Adrenal gland (tissue), 12 donors: ENCODE measurements around the gene FHDC1. TPM values are rescaled to one million over a fixed set of nuclear protein-coding genes. Genes with fewer than 3 reads are reported as not detected.

Source experiments
- DNase-seq, 7 donors: peaks; one replicate each; pipeline ENCODE4 v3.0.0-alpha.2; 2019 to 2020
- H3K27ac ChIP-seq, 5 donors: fragments of 200-600 bp; sonication (generic) in 4 of 5; 1 replicate in 3 of 5; 2 replicates in 2 of 5; pipeline versions ENCODE4 v1.5.1 to v1.8.0; 2016 to 2020; ENCODE audit warnings: mild to moderate bottlenecking in 1 of 5
- H3K27me3 ChIP-seq: fragments of 200-600 bp; 2 replicates; pipeline ENCODE4 v1.8.0; 2021
- H3K36me3 ChIP-seq, 2 donors: fragments of 200-600 bp; replicated peaks in 1 of 2; 1 replicate in 1 of 2; 2 replicates in 1 of 2; pipeline versions ENCODE4 v1.5.1 to v1.8.0; 2018 to 2022
- H3K4me1 ChIP-seq, 2 donors: fragments of 200-600 bp; replicated peaks in 1 of 2; 1 replicate in 1 of 2; 2 replicates in 1 of 2; pipeline versions ENCODE4 v1.5.1 to v1.8.0; 2018 to 2021
- H3K4me3 ChIP-seq, 4 donors: fragments of 200-600 bp; sonication (generic) in 3 of 4; one replicate each; pipeline ENCODE4 v1.5.1; 2016 to 2018
- H3K9me3 ChIP-seq, 3 donors: fragments of 200-600 bp; sonication (generic) in 1 of 3; replicated peaks in 1 of 3; 1 replicate in 2 of 3; 2 replicates in 1 of 3; pipeline versions ENCODE4 v1.5.1 to v1.8.0; 2016 to 2021
- CTCF ChIP-seq, 6 experiments: fragments of 450-650 bp in 4 of 6; fragments of 200-600 bp in 2 of 6; sonication (generic) in 1 of 6; IDR thresholded peaks; 1 replicate in 5 of 6; 2 replicates in 1 of 6; pipeline versions ENCODE4 v1.5.1 to v1.8.0; 2016 to 2021; ENCODE audit warnings: antibody characterized with exemption in 6 of 6, mild to moderate bottlenecking in 2 of 6, moderate library complexity in 1 of 6
- POLR2A ChIP-seq, 2 donors: fragments of 450-650 bp; IDR thresholded peaks; one replicate each; pipeline ENCODE4 v1.6.1; 2017; ENCODE audit warnings: antibody characterized with exemption in 2 of 2, mild to moderate bottlenecking in 2 of 2, moderate library complexity in 1 of 2
- WGBS, 4 donors: extraction: QIAGEN DNeasy Blood & Tissue Kit in 2 of 4; methylation state at CpG; one replicate each; pipeline versions ENCODE4 v1.1.5 to v1.1.7; 2013 to 2017; 5-methylcytosine and 5-hydroxymethylcytosine counted together
- intact Hi-C, 2 donors: fragments of 100-400 bp; cut with DNase I; formaldehyde crosslinking; loops; one replicate each; pipeline versions ENCODE4 v1.14.1 to v1.15.0; 2022 to 2023
- polyA plus RNA-seq, 3 donors: library from polyadenylated mRNA; stranded (reverse); fragments of 200-250 nt in 2 of 3; fragments of 350-450 nt in 1 of 3; fragmentation: Illumina TruSeq in 1 of 3; extraction: RNeasy Lipid Tissue Mini Kit (QIAGEN cat#74804) in 1 of 3; gene quantifications; one replicate each; pipeline ENCODE4 v1.2.3, GENCODE V29; 2013 to 2014
- total RNA-seq, 9 donors: library from RNA; depleted of rRNA in 4 of 9; stranded (reverse); fragments of >200 nt in 4 of 9; fragments of 120-200 nt in 1 of 9; fragmentation: NEBNext Ultra II Directional in 1 of 9; extraction: Animal tissue kit (Norgen Biotek cat#: 25700) in 1 of 9; gene quantifications; one replicate each; pipeline versions ENCODE4 v1.1.0 to v1.2.4, GENCODE V29; 2013 to 2023
- donor health status: healthy with polysubstance abuse.
- donor health status: Bipolar disorder and iron deficiency.
- donor health status: DM: yes; HTN: yes; CAD: no.
- donor health status: DM: no; HTN: no; CAD: no.
- donor health status: DM: no; HTN: no; CAD: no.
- donor health status: DM: yes; HTN: yes; CAD: no.

Gene FHDC1
- total and polyA plus RNA-seq, 12 donors: 0.09 to 1.2 (median 0.36) TPM

DNA sequence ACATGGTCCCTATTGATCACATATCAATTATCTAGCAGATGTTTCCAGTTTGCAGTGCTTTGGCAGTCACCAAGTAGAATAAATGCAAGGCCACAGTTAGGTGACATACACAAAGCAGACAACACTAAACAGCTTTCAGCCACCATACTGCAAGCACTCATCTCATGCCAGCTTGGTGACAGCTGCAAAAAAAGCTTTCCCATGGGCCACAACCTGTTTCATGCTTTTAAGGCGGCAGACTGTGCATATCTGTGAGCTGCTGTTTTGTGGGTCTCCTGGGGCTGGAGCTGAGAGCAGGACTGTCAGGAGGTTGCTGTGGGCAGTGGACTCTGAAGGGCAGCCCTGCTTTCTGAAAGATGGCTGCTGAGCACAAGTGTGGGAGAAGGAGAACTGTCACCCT lies 82.6 kb downstream of the FHDC1 start:
- WGBS, 4 donors: 91 to 100% (median 96%) methylated on average over 1 of the region's 1 CpG
- no peak overlapping the region for H3K4me3 ChIP-seq
- H3K4me1 ChIP-seq: no peaks in the 10 kb centered on the region
- H3K9me3 ChIP-seq: no peaks in the 10 kb centered on the region
- no peaks in the 10 kb centered on the region for H3K36me3 ChIP-seq
- no peak for DNase-seq
- H3K27ac ChIP-seq: no peak overlapping the region
- intact Hi-C loops: no loop called here
- TF ChIP-seq CTCF (IDR thresholded peaks at IDR 0.05): no peak
- TF ChIP-seq POLR2A (IDR thresholded peaks at IDR 0.05): no peak
- no peaks in the 10 kb centered on the region for H3K27me3 ChIP-seq

GRCh38 chr4:153019906-153020305 lies 83.8 kb downstream of the FHDC1 start:
- no peak for TF ChIP-seq CTCF (IDR thresholded peaks at IDR 0.05)
- TF ChIP-seq POLR2A (IDR thresholded peaks at IDR 0.05): no peak
- no peaks in the 10 kb centered on the region for H3K9me3 ChIP-seq

GRCh38 chr4:153020457-153020856 lies 84.3 kb downstream of the FHDC1 start:
- Histone ChIP-seq H3K27me3 (no peaks in the 10 kb centered on the region), H3K4me1 (no peaks in the 10 kb centered on the region), H3K9me3 (no peaks in the 10 kb centered on the region), H3K27ac (no peak overlapping the region), H3K36me3 (no peaks in the 10 kb centered on the region), H3K4me3 (no peak overlapping the region)
- WGBS, 4 donors: 82 to 88% (median 86%) methylated on average over 7 of the region's 7 CpGs
- TF ChIP-seq POLR2A (IDR thresholded peaks at IDR 0.05): no peak
- no peak for TF ChIP-seq CTCF (IDR thresholded peaks at IDR 0.05)
- intact Hi-C loops: no loop called here
- no peak for DNase-seq

More at GRCh38 chr4:153019906-153020305, 83.8 kb downstream of the FHDC1 start:
- DNase-seq: no peak
- Histone ChIP-seq H3K4me3 (no peak overlapping the region), H3K4me1 (no peaks in the 10 kb centered on the region), H3K27me3 (no peaks in the 10 kb centered on the region), H3K27ac (no peak overlapping the region), H3K36me3 (no peaks in the 10 kb centered on the region)
- intact Hi-C loops: no loop called here
- WGBS, 4 donors: 70 to 85% (median 79%) methylated on average over 5 to 9 of the region's 9 CpGs

DNA sequence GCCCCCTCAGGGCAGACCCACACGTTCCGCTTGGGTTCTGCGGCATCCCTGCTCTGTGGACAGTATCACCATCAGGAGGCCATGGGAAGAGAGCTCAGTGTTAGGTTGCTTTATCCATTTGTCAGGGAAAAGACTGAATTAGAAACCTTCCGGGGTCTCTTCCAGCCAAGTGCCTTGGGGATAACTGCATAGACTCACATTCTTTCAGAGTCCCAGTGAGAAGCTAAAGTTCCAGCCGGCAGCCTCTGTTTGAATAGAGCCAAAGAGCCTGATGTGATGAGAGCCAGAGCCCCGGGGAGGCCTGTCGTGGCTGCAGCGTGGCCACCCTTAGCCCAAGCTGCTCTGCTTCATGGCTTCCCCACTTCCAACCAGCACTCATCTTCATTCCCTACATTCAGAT lies 85.2 kb downstream of the FHDC1 start:
- DNase-seq: no peak
- TF ChIP-seq CTCF (IDR thresholded peaks at IDR 0.05): no peak
- no peak for TF ChIP-seq POLR2A (IDR thresholded peaks at IDR 0.05)
- H3K4me3 ChIP-seq: no peak overlapping the region
- no peaks in the 10 kb centered on the region for H3K36me3 ChIP-seq
- H3K9me3 ChIP-seq: no peaks in the 10 kb centered on the region
- no peaks in the 10 kb centered on the region for H3K27me3 ChIP-seq
- no peaks in the 10 kb centered on the region for H3K4me1 ChIP-seq
- 77 to 94% (median 82%) methylated on average over 7 to 8 of the region's 8 CpGs for WGBS, 4 donors
- no peak overlapping the region for H3K27ac ChIP-seq
- intact Hi-C loops: no loop called here
